Stimulated activated CD8-positive, alpha-beta memory T cell treated with anti-CD3 and anti-CD28 coated beads, Interleukin-7, amount 100 ng/mL, for 48 hours (primary cell): ENCODE data around the gene CEACAM1.
"Not testable (repeated sequence)": the region's sequence is repeated elsewhere in the genome, so short reads cannot be mapped to it uniquely, and the experiment has no call there.

Experiments used
- DNase-seq, 2 donors: peaks; one replicate each; pipeline ENCODE4 v3.0.0-alpha.2; 2020; ENCODE audit warnings: low read depth in 1 of 2; ENCODE audit errors: extremely low read depth in 1 of 2

CEACAM1 gene

GRCh38 chr19:42477933-42478332, 50.3 kb downstream of the CEACAM1 start:
- no peak for DNase-seq

GRCh38 chr19:42477117-42477516, 51.2 kb downstream of the CEACAM1 start:
- no peak for DNase-seq

GRCh38 chr19:42475366-42475765, 52.9 kb downstream of the CEACAM1 start:
- DNase-seq = no peak

- DNase-seq = no peak
These were observed 53.5 kb downstream of the CEACAM1 start for GRCh38 chr19:42474743-42475142.

GRCh38 chr19:42473686-42474085, 54.6 kb downstream of the CEACAM1 start:
- DNase-seq = no peak

- DNase-seq = no peak
These were observed 55.7 kb downstream of the CEACAM1 start for GRCh38 chr19:42472402-42473147.

GRCh38 chr19:42471554-42472249, 56.6 kb downstream of the CEACAM1 start:
- no peak for DNase-seq

- DNase-seq = peak in 1 of 2 donors; percentile 30
These were observed 58.7 kb downstream of the CEACAM1 start for GRCh38 chr19:42469311-42470235.

- DNase-seq = no peak
These were observed 59.9 kb downstream of the CEACAM1 start for GRCh38 chr19:42468273-42468796.

- no peak for DNase-seq
These were observed 61.0 kb downstream of the CEACAM1 start for GRCh38 chr19:42467183-42467760.

- no peak for DNase-seq
These were observed 61.6 kb downstream of the CEACAM1 start for GRCh38 chr19:42466521-42467182.

GRCh38 chr19:42465827-42466280, 62.4 kb downstream of the CEACAM1 start:
- no peak for DNase-seq

GRCh38 chr19:42461700-42462324, 66.5 kb downstream of the CEACAM1 start:
- DNase-seq = no peak

GRCh38 chr19:42461231-42461630, 67.0 kb downstream of the CEACAM1 start:
- DNase-seq = not testable (repeated sequence)

GRCh38 chr19:42459926-42460325, 68.4 kb downstream of the CEACAM1 start:
- DNase-seq = no peak
